MM.1S (cell line): ENCODE results near the gene BRD3OS.

Experiments
- DNase-seq: peaks from one replicate; pipeline ENCODE4 v3.0.0-alpha.2; 2015
- H2AFZ ChIP-seq: fragments of 300-600 bp; sonication (generic); 2 replicates; pipeline ENCODE4 v1.6.0; 2016; ENCODE audit warnings: antibody characterized with exemption, low read length
- H3F3A ChIP-seq: fragments of 300-600 bp; sonication (generic); 2 replicates; pipeline ENCODE4 v1.6.1; 2016; ENCODE audit warnings: mild to moderate bottlenecking, antibody characterized with exemption, low read length, moderate library complexity, mixed read lengths; ENCODE audit not compliant: insufficient read depth
- H3K27ac ChIP-seq: fragments of 300-600 bp; sonication (generic); 2 replicates; pipeline ENCODE4 v1.5.1; 2016; ENCODE audit warnings: mild to moderate bottlenecking, low read length
- H3K27me3 ChIP-seq: fragments of 300-600 bp; sonication (generic); replicated peaks from 2 replicates; pipeline ENCODE4 v1.6.0; 2016; ENCODE audit warnings: low read length; ENCODE audit not compliant: insufficient read depth
- H3K36me3 ChIP-seq: fragments of 300-600 bp; sonication (generic); replicated peaks from 2 replicates; pipeline ENCODE4 v1.6.1; 2016; ENCODE audit warnings: mild to moderate bottlenecking, low read length, mixed read lengths; ENCODE audit not compliant: insufficient read depth
- H3K4me1 ChIP-seq: fragments of 300-600 bp; sonication (generic); 2 replicates; pipeline ENCODE4 v1.6.1; 2016; ENCODE audit warnings: low read length, mixed read lengths
- H3K4me2 ChIP-seq: fragments of 300-600 bp; sonication (generic); 2 replicates; pipeline ENCODE4 v1.6.0; 2016; ENCODE audit warnings: low read depth, low read length
- H3K4me3 ChIP-seq: fragments of 300-600 bp; sonication (generic); 2 replicates; pipeline ENCODE4 v1.5.1; 2016; ENCODE audit warnings: low read length, mixed read lengths
- H3K79me2 ChIP-seq: fragments of 300-600 bp; sonication (generic); 2 replicates; pipeline ENCODE4 v1.6.1; 2016; ENCODE audit warnings: mixed run types, low read length, mixed read lengths
- H3K9ac ChIP-seq: fragments of 300-600 bp; sonication (generic); 2 replicates; pipeline ENCODE4 v1.6.1; 2016; ENCODE audit warnings: low read length, mixed read lengths
- H3K9me2 ChIP-seq: fragments of 300-600 bp; sonication (generic); replicated peaks from 2 replicates; pipeline ENCODE4 v1.6.1; 2016; ENCODE audit warnings: mild to moderate bottlenecking, low read length, mixed read lengths; ENCODE audit not compliant: insufficient read depth
- H3K9me3 ChIP-seq: fragments of 300-600 bp; sonication (generic); replicated peaks from 2 replicates; pipeline ENCODE4 v1.6.1; 2016; ENCODE audit warnings: mild to moderate bottlenecking, low read length, mixed read lengths; ENCODE audit not compliant: insufficient read depth
- H4K20me1 ChIP-seq: fragments of 300-600 bp; sonication (generic); 2 replicates; pipeline ENCODE4 v1.6.1; 2016; ENCODE audit warnings: mild to moderate bottlenecking, low read length, moderate library complexity, mixed read lengths; ENCODE audit not compliant: insufficient read depth
- EZH2 ChIP-seq: fragments of 300-600 bp; sonication (generic); optimal IDR thresholded peaks from 2 replicates; pipeline ENCODE3; 2017; ENCODE audit warnings: low read depth, mild to moderate bottlenecking, antibody characterized with exemption, low read length, mixed read lengths
- EZH2phosphoT487 ChIP-seq: fragments of 300-600 bp; sonication (generic); IDR thresholded peaks from 2 replicates; pipeline ENCODE4 v1.6.1; 2018; ENCODE audit warnings: antibody characterized with exemption, low read length
- TF ChIP-seq, protein P1 (sequence below): fragments of 300-600 bp; sonication (generic); IDR thresholded peaks from 2 replicates; pipeline ENCODE4 v1.5.1; 2016; ENCODE audit warnings: antibody characterized with exemption, low read length, mixed read lengths

BRD3OS gene

DNA sequence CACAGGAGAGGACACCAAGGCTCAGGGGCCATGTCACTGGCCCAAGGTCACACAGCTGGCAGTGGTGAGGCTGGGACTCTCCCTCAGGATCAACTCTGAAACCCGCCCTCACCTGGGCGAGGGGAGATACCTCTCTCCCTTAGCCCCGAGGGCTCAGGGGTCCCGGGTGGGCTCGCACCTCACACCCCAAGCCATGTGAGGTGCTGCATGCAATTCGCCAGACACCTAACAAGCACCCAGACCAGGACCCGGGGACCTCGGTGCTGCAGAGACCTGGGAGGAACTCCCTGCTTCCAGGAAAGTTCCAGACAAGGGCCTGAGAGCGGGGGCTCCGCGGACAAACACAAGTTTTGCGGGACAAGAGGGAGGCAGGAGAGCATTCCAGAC is 23.3 kb downstream of the BRD3OS start:
- H3K4me2 ChIP-seq: no peak overlapping the region
- H3K4me3 ChIP-seq: no peak overlapping the region
- H3K36me3 ChIP-seq: no peaks in the 10 kb centered on the region
- no peaks in the 10 kb centered on the region for H3F3A ChIP-seq
- DNase-seq: no peak
- H3K27ac ChIP-seq: no peak overlapping the region
- no peak overlapping the region for H2AFZ ChIP-seq
- H3K9me3 ChIP-seq: no peaks in the 10 kb centered on the region
- no peak overlapping the region for H3K9ac ChIP-seq
- H3K79me2 ChIP-seq: no peaks in the 10 kb centered on the region
- no peaks in the 10 kb centered on the region for H3K9me2 ChIP-seq
- no peaks in the 10 kb centered on the region for H3K4me1 ChIP-seq
- H3K27me3 ChIP-seq: no peaks in the 10 kb centered on the region
- H4K20me1 ChIP-seq: no peaks in the 10 kb centered on the region
- TF ChIP-seq EZH2 (no peak), EZH2phosphoT487 (no peak)
- TF ChIP-seq, protein P1, sequence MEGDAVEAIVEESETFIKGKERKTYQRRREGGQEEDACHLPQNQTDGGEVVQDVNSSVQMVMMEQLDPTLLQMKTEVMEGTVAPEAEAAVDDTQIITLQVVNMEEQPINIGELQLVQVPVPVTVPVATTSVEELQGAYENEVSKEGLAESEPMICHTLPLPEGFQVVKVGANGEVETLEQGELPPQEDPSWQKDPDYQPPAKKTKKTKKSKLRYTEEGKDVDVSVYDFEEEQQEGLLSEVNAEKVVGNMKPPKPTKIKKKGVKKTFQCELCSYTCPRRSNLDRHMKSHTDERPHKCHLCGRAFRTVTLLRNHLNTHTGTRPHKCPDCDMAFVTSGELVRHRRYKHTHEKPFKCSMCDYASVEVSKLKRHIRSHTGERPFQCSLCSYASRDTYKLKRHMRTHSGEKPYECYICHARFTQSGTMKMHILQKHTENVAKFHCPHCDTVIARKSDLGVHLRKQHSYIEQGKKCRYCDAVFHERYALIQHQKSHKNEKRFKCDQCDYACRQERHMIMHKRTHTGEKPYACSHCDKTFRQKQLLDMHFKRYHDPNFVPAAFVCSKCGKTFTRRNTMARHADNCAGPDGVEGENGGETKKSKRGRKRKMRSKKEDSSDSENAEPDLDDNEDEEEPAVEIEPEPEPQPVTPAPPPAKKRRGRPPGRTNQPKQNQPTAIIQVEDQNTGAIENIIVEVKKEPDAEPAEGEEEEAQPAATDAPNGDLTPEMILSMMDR: no peak

DNA sequence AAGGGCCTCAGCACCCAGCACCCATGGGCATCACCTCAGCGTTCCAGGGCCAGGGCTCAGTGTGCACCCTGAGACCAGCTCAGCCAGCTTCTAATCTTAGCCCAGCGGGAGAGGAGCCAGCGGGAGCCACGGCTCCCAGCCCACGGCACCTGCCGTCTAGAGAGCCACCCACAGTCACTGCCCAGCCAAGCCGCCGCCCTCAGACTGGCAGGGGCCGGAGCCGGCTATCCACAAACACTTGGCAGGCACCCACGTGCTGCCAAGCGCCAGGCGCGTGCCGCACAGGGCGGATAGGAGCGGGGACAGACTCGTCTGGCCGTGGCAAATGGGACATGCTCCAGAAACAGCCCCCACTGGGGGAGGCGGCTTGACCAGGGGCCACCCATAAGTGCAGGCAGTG is 24.0 kb downstream of the BRD3OS start:
- Histone ChIP-seq H4K20me1 (no peaks in the 10 kb centered on the region), H3K9ac (no peak overlapping the region), H3K36me3 (no peaks in the 10 kb centered on the region), H3K4me2 (no peak overlapping the region), H2AFZ (no peak overlapping the region), H3F3A (no peaks in the 10 kb centered on the region), H3K4me3 (no peak overlapping the region), H3K27me3 (no peaks in the 10 kb centered on the region), H3K4me1 (no peaks in the 10 kb centered on the region), H3K9me2 (no peaks in the 10 kb centered on the region), H3K9me3 (no peaks in the 10 kb centered on the region), H3K79me2 (no peaks in the 10 kb centered on the region), H3K27ac (no peak overlapping the region)
- TF ChIP-seq EZH2: no peak
- no peak for TF ChIP-seq EZH2phosphoT487
- TF ChIP-seq, protein P1: no peak
- DNase-seq: no peak

DNA sequence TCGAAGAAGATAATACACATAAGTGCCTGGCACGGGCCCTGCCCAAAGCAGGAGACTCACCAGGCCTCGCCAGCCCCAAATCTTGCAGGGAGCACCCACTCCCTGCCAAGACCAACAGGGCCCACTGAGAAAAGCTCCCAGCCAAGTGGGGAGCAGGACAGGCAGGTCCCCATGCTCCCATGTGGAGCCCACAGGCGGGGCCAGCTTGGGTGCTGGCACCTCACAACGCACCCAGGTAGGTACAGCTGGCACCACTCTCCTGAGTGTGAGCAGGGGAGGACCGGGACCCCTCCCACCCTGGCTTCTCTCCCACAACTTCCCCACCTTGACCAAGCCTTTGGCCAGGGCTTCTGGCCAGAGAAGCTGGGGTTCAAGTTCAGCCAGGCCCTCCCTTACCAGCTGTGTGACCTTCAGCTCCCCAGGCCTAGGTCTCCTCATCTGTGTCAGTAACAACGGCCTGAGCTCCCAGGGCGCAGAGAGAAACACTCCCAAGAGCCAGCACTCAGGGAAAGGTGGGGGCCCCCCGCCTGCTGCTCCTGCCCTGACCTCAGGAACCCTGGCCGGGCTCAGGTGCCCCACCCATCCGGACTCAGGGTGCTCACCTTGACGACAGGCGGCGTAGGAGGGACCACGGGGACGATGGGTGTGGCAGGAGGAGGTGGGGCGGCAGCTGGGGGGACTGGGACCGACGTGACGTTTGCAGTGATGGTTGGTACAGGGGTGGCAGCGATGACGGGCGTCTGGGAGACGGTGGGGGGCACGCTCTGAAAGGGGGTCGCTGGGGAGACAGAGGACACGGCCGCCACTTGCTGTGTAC is 24.7 kb downstream of the BRD3OS start:
- Histone ChIP-seq H3F3A (no peaks in the 10 kb centered on the region), H3K4me2 (no peak overlapping the region), H3K79me2 (no peaks in the 10 kb centered on the region), H3K9me2 (no peaks in the 10 kb centered on the region), H3K27me3 (no peaks in the 10 kb centered on the region), H2AFZ (no peak overlapping the region), H3K36me3 (no peaks in the 10 kb centered on the region), H4K20me1 (no peaks in the 10 kb centered on the region), H3K9ac (no peak overlapping the region), H3K4me1 (no peaks in the 10 kb centered on the region), H3K9me3 (no peaks in the 10 kb centered on the region), H3K4me3 (no peak overlapping the region), H3K27ac (no peak overlapping the region)
- TF ChIP-seq EZH2 (no peak), EZH2phosphoT487 (no peak)
- TF ChIP-seq, protein P1: no peak
- no peak for DNase-seq
